NCI-H345 treated with DMSO at 0.1 percent for 48 hours (cell line): ENCODE results near the gene ZACN.
A peak's percentile ranks its signal among the peaks of the same experiment; 100 is the strongest.

ENCODE experiments used
- DNase-seq: peaks from one replicate; lab custom pipeline; 2025; ENCODE audit not compliant: unreplicated experiment; lab: John Stamatoyannopoulos, UW

ZACN gene

DNA sequence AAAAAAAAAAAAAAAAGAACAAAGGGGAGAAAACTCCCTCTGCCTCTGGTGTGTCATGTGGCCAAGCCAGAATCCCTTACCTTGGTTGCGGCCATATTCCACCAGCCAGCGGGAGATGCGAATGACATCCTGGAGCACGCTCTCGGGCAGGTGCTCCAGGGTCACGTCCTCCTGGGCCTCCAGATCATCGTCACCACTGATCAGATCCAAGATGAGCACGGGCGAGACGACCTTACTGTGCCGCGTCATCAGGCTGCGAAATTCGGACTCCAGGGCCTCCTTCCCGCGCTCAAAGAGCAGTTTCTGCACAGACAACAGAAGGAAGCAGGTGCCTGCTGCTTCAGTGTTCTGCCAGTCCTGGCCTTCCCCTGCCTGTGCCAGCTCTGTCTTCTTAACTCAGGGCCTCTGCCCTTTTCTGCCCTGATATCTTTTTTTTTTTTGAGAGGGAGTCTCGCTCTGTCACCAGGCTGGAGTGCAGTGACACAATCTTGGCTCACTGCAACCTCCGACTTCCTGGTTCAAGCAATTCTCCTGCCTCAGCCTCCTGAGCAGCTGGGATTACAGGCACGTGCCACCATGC is 18.8 kb downstream of the ZACN start:
- no peak for DNase-seq

DNA sequence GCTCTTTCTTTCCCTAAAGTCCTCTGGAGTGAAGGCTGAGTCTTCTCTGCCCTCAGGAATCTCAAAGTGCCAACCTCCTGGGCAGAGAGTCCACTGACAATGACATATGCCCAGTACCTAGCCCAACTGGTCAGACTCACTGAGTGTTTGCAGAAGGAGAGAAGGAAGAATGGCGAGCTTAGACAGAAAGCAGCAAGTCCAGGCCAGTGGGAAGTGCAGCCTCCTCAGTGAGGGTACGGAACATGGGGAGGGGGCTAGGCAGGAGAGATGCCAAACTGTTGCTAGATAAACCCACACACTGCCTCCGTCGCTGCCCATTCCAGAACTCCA is 23.9 kb downstream of the ZACN start:
- no peak for DNase-seq

DNA sequence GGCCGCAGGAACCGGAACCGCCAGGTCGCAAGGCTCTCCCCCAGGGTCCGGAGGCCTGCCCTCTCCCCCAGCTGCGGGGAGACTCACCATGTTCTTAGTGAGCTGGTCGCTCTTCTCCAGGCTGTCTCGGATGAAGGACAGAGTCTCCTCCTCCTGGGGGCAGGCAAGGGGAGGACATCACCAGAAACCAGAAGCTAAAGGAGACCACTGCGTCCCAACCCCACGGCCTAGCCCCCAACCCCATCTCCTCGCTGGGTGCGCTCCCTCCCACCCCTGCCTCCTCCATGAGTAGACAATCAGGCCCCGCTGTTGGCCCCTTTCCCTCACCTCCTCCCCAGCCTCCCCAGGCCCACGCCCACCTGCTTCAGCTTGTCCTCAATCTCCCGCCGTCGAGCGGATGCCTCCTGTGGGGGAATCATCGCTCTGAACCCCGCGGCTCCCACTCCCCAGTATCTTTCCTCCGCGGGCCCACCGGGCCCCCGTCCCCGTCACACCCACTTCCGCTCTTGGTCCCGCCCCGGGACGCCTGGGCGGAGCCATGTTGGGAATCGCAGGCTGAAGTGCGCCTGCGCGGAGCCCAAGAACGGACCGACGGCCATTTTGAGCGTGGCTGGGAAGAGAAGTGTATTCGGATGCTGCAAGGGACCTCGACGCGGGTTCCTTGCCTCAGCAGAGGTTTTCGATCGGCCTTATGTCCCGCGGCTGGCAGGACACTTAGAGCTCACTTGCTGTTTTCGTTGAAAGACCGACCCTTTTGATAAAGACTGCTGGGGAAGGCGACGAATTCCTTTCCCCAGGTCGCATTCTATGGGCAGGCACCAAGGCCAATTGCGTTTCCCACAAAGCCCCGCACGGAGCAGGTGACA is 24.5 kb downstream of the ZACN start, which contains the start of gene EXOC7:
TSS of gene EXOC7 (minus strand) at position 514 of the 866 bp plus-strand sequence. CDS start at position 419, 95 bp downstream.
- DNase-seq = peak; percentile 96

DNA sequence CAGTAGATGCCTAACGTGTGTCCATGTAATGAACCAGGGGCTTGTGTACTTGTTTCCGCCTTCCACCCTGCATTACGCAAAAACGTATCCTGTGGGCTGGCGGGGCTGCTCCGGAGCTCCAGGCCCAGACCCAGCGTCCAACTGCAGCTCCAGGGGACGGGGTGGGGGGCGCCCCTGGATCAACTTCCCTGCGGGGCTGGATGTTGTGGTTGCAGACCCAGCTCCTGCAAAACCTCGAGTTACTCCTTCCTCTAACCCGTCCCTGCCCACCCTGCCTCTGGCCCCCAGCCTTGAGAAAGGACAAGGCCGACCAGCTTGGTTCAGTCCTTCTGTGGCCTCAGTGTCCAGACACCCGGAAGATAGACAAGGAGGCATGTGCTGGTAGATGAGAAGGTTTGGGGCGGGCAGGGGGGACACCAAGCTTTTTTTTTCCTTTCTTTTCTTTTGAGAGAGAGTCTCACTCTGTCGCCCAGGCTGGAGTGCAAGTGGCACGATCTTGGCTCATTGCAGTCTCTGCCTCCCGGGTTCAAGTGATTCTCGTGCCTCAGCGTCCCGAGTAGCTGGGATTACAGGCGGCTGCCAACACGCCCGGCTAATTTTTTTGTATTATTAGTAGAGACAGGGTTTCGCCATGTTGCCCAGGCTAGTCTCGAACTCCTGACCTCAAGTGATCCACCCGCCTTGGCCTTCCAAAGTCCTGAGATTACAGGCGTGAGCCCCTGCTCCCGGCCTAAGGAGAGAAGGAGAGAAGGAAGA is 25.3 kb downstream of the ZACN start:
- no peak for DNase-seq

DNA sequence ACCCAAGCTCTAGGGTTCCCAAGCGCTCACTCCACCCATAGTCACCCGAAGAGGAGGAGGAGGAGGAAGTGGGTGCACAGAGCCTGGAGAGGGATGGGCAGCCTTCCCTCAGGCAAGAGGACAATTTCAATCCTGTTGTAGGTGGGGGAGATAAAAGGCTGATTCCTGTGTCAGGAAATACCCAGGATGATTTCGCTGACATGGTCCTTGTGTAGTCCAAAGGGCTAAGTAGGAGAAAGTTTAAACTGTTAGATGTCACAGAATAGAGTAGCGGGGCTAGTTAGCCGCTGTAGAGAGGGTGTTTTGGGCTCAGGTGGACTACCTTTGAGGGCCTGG is 25.9 kb downstream of the ZACN start:
- DNase-seq = no peak

DNA sequence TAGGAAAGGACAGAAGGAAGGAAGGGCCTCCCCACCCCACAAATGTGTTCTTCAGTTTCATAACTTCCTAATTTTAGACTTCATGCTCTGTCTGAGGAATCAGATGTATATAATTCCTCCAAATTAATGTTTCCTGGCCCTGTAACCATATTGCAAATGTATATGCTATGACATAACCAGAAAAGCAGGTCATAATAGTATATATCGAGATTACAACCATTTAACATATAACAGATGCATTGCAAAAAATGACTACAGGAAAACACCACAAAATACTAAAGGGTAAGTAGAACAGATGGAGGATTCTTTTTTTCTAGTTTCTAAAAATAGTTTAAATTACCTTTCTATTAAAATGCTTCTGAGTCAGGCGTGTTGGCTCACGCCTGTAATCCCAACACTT is 27.7 kb downstream of the ZACN start:
- no peak for DNase-seq

DNA sequence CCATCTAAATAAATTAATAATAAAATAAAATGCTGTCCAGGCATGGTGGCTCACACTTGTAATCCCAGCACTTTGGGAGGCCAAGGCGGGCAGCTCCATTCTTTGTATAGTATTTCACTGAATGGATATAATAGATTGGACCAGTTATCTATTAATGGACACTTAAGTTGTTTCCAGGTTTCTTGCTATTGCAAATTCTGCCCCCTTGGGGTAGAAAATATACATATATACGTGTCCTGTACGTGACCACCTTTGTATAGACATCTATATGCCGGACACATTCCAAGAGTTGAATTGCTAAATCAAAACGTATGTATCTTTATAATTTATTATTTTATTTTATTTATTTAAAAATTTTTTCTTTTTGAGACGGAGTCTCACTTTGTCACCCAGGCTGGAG is 28.5 kb downstream of the ZACN start:
- DNase-seq = no peak

DNA sequence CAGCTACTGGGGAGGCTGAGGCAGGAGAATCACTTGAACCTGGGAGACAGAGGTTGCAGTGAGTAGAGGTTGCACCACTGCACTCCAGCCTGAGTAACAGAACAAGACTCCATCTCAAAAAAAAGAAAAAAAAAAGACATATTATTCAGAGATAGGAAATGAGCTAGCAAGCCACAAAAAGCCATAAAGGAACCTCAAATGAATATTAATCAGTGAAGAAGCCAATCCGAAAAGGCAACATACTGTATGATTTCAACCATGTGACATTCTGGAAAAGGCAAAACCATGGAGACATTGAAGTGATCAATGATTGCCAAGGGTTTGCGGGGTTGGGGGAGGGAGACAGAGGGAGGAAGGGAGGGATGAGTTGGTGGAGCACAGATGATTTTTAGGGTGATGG is 33.0 kb downstream of the ZACN start:
- no peak for DNase-seq

DNA sequence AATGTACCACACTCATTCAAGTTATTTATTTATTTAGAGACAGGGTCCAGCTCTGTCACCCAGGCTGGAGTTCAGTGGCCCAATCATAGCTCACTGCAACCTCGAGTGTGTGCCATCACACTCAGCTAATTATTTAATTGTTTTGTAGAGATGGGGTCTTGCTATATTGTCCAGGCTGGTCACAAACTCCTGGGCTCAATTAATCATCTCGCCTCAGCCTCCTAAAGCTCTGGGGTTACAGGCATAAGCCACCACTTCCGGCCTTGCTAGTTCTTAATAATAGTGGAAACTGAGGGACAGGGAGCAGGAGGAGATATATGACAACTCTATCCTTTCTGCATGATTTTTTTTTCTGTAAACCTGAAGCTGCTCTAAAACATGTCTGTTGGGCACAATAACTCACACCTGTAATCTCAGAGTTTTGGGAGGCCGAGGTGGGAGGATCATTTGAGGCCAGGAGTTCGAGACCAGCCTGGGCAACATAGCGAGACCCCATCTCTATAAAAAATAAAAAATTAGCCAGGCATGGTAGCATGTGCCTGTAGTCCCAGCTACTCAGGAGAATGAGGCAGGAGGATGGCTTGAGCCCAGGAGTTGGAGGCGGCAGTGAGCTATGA is 36.3 kb downstream of the ZACN start:
- DNase-seq = no peak

DNA sequence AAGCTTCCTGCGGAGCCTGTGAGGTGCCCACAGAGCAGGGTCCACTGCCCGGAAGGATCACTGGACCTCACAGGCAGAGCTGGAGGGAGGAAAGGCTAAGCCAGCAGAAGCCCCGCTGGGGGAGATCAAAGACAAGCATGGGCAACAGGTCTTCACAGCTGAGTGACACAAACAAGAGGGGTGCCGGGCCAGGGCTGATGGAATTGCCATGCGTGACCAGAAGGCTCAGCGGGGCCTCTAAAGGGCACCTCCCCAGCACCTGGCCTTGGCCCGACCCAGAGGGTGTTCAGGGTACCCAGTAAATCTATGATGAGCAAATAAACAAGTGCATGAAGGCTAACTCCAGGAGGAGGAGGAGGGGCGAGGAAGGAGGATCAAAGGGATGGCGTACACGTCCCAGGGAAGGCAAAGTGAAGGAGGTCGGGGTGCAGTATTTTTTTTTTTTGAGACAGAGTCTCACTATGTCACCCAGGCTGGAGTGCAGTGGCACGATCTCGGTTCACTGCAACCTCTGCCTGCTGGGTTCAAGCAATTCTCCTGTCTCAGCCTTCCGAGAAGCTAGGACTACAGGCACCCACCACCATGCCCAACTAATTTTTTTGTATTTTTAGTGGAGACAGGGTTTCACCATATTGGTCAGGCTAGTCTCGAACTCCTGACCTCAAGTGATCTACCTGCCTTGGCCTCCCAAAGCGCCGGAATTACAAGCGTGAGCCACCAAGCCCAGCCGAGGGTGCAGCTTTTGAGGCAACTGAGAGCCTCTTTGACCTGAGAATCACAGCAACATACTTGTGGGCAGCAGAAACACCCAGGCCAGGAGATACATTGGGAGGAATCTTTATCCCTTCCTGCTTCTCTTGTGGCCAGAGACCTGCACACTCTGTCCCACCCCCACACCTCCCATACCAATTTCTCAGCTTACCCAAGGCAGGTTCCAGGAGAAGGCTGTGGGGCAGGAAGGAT is 40.7 kb downstream of the ZACN start:
- no peak for DNase-seq

DNA sequence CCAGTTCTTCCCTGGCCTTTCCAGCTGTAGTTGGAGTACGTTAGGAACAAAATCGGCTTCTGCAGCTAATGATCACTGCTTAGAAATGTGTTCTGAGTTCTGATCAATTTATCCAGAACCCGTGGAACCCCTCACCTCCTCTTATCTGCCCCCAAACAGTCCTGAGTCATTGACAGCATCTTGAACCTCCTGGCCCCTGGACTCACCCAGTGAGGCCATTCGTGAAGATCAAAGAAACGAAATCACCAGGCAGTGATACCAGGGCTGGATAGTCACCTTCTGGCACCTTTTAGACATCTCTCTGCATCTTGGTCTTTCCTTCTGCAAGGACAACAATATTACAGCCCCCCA is 41.7 kb downstream of the ZACN start:
- no peak for DNase-seq

DNA sequence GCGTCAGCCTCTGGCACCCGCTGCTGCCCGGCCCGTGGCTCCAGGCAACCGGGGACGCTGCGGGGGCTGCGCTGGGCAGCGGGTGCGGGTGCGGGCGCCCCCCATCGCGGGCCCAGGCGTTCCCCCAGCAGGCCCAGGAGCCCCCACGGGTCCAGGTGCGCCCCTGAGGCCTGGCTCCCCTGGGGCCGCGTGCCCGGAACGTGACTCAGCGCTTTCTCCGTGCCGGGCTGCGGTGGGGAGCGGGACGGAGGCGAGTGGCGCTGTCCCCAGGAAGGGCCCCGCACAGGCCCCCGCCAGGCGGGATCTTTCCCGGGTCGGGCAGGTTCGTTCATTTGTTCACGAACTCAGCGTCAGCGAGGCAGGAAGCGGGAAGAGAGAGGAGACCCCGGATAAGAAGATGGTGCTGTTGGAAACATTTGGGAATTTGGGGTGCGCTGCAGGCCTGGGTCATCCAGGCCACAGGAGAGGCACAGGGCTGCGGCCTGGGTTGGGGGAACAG is 43.0 kb downstream of the ZACN start:
- DNase-seq = no peak

DNA sequence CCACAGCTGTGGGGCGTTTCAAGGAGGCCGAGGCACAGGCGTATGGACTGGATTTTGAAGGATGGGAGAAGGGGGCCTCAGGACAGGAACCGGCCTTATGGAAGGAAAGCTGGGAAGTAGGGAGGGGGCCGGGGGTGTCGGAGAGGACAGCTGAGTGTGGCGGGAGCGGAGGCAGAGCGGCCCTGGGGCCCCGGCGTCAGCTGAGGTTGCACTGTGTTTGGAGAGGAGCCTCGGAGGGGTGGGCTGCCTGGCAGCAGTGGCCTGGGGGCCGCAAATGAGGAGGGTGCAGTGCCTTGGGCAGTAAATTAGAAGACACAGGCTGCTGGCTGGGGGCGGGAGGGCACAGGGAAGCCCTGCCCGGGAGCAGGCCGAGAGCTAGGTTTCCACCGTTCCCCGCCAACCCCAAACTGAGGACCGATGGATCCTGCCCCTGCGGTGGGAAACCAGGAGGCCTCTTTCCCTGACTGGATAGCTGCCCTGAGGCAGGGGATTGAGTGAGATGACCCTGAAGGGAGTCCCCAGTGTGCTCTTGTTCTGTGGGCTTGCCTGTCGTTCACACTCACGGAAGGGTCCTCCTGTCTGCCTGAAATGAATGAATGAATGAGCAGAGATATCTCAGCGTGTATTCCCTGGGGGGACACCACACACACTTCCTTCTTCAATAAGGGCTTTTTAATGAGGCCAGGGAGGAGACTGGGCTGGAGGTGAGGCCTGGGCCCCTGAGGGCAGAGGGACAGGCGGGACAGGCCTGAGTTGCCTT is 43.6 kb downstream of the ZACN start:
- DNase-seq = no peak

DNA sequence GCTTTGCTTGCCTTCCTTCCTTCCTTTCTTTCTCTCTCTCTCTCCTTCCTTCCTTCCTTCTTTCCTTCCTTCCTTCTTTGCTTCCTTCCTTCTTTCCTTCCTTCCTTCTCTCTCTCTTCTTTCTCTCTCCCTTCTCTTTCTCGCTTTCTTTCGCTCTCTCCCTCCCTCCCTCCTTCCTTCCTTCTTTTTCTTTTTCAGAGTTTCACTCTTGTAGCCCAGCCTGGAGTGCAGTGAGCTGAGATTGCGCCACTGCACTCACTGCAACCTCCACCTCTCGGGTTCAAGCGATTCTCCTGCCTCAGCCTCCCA is 44.2 kb downstream of the ZACN start:
- DNase-seq = no peak

DNA sequence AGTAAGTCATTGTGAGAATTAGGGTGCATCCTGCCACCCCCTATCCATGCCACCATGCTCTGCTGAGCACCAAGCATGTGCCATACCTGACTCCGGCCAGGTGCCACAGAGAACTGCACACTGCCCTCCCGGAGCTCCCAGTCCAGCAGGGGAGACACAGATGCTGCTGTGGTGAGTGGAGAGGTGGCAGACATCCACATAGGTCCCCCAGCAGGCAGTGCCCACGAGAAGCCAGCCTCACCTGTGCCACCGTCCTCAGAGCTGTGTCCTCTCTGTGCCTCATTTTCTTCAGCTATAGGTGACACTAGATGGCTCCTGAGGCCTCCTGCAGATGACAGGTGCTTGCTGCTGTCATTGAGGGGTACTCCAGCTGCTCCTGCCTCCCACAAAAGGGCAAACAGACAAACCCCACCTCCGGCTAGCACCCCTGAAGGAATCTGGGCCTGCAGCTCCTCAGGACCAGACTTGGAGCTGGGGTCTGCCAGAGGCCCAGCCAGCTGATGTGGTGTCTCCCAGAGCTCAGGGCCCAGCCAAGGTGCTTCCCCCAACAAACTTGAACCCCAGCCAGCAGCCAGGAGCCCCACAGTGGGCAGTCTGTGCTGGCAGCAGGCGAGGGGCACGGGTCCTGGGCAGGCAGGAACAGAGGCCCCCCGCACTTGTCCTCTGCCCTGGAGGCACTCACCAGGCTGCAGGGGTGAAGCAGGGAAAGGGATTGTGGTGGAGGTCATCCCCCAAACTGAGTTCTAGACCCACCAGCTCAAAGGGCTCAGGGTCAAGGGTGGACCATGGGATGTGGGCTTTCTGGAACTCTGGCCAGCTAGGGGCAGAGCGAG is 45.0 kb downstream of the ZACN start:
- DNase-seq = no peak

DNA sequence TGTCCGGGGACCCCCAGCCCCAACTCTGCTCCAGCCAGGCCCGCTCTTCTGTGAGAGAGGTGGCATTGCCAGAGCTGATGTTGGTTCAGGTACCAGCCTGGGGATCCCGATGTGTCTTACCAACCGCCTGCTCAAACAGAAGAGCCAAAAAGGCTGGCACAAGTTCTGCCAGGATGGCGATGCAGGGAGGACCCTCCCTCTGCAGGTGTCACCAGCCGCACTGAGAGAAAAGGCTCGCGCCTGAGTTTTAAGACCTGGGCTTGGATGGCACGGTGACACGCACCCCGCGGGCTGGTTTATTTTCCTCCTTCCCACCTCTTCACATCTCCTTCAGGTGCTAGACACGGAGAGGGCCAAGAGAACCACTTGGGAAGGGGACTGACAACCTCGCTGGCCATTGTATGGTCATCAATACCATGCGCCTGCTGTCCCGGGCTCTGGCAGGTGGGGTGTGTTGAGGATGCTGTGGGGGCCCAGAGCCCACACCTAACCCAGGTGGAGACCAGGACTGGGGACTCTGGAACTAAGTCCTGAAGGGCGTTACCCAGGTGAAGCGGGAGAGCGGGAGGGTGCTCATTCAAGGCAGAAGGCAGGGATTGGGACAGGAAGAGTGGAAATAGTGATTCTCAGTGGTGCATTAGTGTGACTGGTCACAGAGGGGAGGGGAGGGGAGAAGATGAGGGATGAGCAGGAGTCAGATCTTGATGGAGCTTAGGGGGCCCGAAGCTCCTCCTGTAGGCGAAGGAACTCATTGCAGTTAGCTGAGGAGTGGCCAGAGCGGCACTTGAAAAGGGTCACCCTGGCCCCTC is 45.8 kb downstream of the ZACN start:
- DNase-seq = no peak

DNA sequence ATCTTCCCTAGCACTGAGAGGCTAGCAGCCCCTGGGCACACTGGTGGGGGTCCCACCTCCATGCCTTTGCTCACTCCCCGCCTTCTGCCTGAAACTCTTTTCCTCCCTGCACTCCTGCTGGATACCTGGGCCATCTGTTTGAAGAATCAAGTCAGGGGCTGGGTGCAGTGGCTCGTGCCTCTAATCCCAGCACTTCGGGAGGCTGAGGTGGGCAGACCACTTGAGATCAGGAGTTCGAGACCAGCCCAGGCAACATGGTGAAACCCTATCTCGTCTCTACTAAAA is 46.4 kb downstream of the ZACN start:
- no peak for DNase-seq

DNA sequence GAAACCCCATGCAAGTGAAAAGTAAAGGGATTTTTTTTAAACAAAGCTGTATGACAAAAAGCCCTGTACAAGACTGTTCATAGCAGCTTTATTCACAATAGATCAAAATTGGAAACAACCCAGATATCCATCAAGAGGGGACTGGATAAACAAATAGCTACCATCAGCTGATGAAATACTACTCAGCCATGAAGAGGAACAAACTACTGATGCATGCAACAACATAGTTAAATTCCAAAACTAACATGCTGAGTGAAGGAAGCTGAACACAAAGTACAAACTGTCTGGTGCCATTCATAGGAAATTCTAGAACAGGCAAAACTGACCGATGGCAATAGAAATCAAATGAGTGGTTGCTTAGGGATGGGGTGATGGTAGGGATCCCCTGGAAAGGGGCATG is 46.9 kb downstream of the ZACN start:
- no peak for DNase-seq

DNA sequence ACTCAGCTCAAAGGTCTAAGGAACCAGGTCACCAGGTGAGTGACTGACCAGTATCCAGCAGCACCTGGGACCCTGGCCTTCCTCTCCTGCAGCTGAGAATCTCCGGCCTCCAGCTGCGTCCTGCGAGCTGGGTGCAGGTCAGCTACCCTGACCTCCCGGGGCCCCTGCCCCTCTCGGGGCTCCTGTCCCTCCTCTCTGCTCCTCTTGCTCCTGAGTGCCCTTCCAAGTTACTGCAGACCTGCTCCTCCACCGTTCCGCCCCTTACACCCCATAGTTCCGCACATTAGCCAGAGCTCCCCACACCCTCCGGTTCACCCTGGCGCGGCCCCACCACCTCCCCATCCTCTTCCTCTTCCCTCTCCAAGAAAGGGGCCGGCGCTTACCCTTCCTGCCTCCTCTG is 51.5 kb downstream of the ZACN start:
- DNase-seq = no peak
